ENCODE results near the gene EPHB2. TPM values are rescaled to one million over a fixed set of nuclear protein-coding genes. Genes with fewer than 3 reads are reported as not detected.

EPHB2 gene
- total RNA-seq, 2 experiments from 2014 or later = 0.07 to 0.17 TPM

DNA sequence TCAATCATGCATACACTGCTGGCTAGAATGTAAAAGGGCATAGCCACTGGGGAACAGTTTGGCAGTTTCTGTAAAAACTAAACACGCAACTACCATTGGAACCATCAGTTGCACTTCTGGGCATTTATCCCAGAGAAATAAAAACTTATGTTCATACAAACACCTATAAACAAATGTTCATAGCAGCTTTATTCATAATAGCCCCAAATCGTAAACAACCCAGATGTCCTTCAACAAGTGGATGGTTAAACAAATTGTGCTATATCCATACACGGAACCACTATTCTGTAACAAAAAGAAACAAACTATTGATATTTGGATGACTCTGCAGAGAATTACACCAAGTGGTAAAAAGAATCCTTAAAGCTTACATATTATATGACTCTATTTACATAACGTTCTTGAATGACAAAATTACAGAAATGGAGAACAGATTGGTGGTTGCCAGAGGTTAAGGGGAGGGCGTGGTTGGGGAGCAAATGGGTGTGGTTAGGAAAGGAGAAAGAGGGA lies 239.2 kb downstream of the EPHB2 start:
- POLR2A ChIA-PET = no interaction called here
- H3K27ac Mint-ChIP-seq = no peak overlapping the region
- no peaks in the 10 kb centered on the region for H3K4me1 Mint-ChIP-seq (ENCODE audit: low read depth)
- H3K27me3 Mint-ChIP-seq = peaks cover 21% of the 10 kb centered on the region
- CTCF ChIA-PET = interaction anchor here (1.0 to 1.3 kb wide), 2 partner anchors 20 to 245 kb away, joined by 3 read pairs; no protein-coding TSS in a partner anchor
- DNase-seq = no peak
- H3K4me3 Mint-ChIP-seq = no peak overlapping the region
- no peaks in the 10 kb centered on the region for H3K9me3 Mint-ChIP-seq
- intact Hi-C loops (cut with micrococcal nuclease) = no loop called here
- no peaks in the 10 kb centered on the region for H3K36me3 Mint-ChIP-seq

DNA sequence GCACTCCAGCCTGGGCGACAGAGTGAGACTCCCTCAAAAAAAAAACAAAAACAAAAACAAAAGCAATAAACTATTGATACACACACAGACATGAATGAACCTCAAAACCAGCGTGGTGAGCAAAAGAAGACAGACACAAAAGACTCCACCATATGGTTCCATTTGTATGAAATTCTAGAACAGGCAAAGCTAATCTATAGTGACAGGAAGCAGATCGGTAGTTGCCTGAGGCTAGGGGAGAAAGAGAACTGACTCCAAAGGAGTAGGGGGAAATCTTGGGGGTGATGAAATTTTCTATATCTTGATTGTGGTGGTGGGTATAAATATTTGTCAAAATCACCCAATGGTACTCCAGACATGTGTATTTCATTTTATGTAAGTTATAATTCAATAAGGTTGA lies 241.2 kb downstream of the EPHB2 start:
- CTCF ChIA-PET = no interaction called here
- Mint-ChIP-seq H3K36me3 (no peaks in the 10 kb centered on the region), H3K27me3 (peaks cover 21% of the 10 kb centered on the region), H3K27ac (no peak overlapping the region), H3K4me1 (ENCODE audit: low read depth) (no peaks in the 10 kb centered on the region), H3K9me3 (no peaks in the 10 kb centered on the region), H3K4me3 (no peak overlapping the region)
- intact Hi-C loops (cut with micrococcal nuclease) = no loop called here
- POLR2A ChIA-PET = no interaction called here
- no peak for DNase-seq

GRCh38 chr1:22952694-22953056 lies 242.0 kb downstream of the EPHB2 start:
- no peak for DNase-seq
- H3K4me3 Mint-ChIP-seq = no peak overlapping the region
- intact Hi-C loops (cut with micrococcal nuclease) = no loop called here
- H3K27ac Mint-ChIP-seq = no peak overlapping the region
- POLR2A ChIA-PET = no interaction called here
- no peaks in the 10 kb centered on the region for H3K4me1 Mint-ChIP-seq (ENCODE audit: low read depth)
- no peaks in the 10 kb centered on the region for H3K36me3 Mint-ChIP-seq
- no peaks in the 10 kb centered on the region for H3K9me3 Mint-ChIP-seq
- CTCF ChIA-PET = no interaction called here
- peaks cover 25% of the 10 kb centered on the region for H3K27me3 Mint-ChIP-seq

GRCh38 chr1:22953057-22953739 lies 242.6 kb downstream of the EPHB2 start:
- H3K27me3 Mint-ChIP-seq = peaks cover 25% of the 10 kb centered on the region
- ChIA-PET CTCF (no interaction called here), POLR2A (no interaction called here)
- no peak overlapping the region for H3K4me3 Mint-ChIP-seq
- H3K36me3 Mint-ChIP-seq = no peaks in the 10 kb centered on the region
- no peaks in the 10 kb centered on the region for H3K9me3 Mint-ChIP-seq
- no peaks in the 10 kb centered on the region for H3K4me1 Mint-ChIP-seq (ENCODE audit: low read depth)
- intact Hi-C loops (cut with micrococcal nuclease) = no loop called here
- H3K27ac Mint-ChIP-seq = no peak overlapping the region
- DNase-seq = no peak

GRCh38 chr1:22953740-22954141 lies 243.1 kb downstream of the EPHB2 start:
- intact Hi-C loops (cut with micrococcal nuclease) = no loop called here
- no peak overlapping the region for H3K4me3 Mint-ChIP-seq
- DNase-seq = no peak
- ChIA-PET CTCF (no interaction called here), POLR2A (no interaction called here)
- no peaks in the 10 kb centered on the region for H3K9me3 Mint-ChIP-seq
- H3K27me3 Mint-ChIP-seq = peaks cover 25% of the 10 kb centered on the region
- H3K27ac Mint-ChIP-seq = no peak overlapping the region
- no peaks in the 10 kb centered on the region for H3K4me1 Mint-ChIP-seq (ENCODE audit: low read depth)
- no peaks in the 10 kb centered on the region for H3K36me3 Mint-ChIP-seq

DNA sequence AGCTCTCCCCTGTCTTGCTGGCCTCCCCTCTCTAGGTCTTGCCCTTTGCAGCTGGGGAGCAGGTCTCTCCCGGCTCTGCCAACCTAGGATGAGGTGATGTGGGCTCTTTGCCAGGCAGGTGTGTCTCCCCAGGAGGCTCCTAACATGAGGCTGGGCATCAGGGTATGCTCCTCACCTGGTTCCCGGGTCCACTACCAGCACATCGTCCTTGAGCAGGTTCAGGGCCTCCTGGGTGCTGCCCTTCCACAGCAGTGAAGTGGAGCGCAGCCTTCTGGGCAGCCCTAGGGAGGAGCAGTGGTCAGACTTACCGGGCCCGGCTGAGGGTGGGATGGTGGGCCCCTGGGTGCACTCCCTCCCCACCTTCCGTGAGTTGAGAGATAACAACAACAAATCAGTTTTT lies 244.5 kb downstream of the EPHB2 start:
- H3K36me3 Mint-ChIP-seq = no peaks in the 10 kb centered on the region
- H3K27ac Mint-ChIP-seq = no peak overlapping the region
- intact Hi-C loops (cut with micrococcal nuclease) = no loop called here
- H3K27me3 Mint-ChIP-seq = peaks cover 21% of the 10 kb centered on the region
- no peaks in the 10 kb centered on the region for H3K4me1 Mint-ChIP-seq (ENCODE audit: low read depth)
- ChIA-PET POLR2A (interaction anchor here (0.7 kb wide), 1 partner anchor 552 kb away, joined by 4 read pairs; no protein-coding TSS in a partner anchor), CTCF (no interaction called here)
- no peak for DNase-seq
- no peaks in the 10 kb centered on the region for H3K9me3 Mint-ChIP-seq
- no peak overlapping the region for H3K4me3 Mint-ChIP-seq

GRCh38 chr1:22957066-22957465 lies 246.4 kb downstream of the EPHB2 start:
- Mint-ChIP-seq H3K36me3 (no peaks in the 10 kb centered on the region), H3K9me3 (no peaks in the 10 kb centered on the region), H3K4me1 (ENCODE audit: low read depth) (no peaks in the 10 kb centered on the region), H3K27ac (no peak overlapping the region), H3K4me3 (no peak overlapping the region), H3K27me3 (peaks cover 13% of the 10 kb centered on the region)
- CTCF ChIA-PET = interaction anchor here (1.2 kb wide), 1 partner anchor 8 kb away, joined by 3 read pairs; no protein-coding TSS in a partner anchor
- POLR2A ChIA-PET = no interaction called here
- no peak for DNase-seq
- intact Hi-C loops (cut with micrococcal nuclease) = no loop called here

DNA sequence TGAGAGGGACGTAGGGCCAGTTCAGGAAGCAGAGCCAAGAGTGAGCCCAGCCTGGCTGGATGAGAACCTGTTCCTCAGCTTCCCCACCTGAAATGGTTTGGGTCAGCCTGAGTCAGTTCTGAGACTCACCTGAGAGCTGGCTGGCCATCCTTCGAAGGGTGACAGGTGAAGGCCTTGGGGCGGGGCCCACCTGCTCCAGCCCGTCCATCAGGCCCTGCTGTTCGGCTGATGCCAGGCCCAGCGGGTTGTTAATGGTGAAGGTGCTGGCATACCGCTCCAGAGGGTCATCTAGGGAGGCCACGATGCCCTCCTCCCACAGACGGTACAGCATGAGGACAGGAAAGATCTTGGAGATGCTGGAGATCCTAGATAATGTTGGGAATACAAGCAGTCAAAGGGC lies 247.9 kb downstream of the EPHB2 start:
- H3K27ac Mint-ChIP-seq = no peak overlapping the region
- H3K4me1 Mint-ChIP-seq (ENCODE audit: low read depth) = no peaks in the 10 kb centered on the region
- intact Hi-C loops (cut with micrococcal nuclease) = no loop called here

GRCh38 chr1:22959545-22960360 lies 249.1 kb downstream of the EPHB2 start:
- H3K4me3 Mint-ChIP-seq = no peak overlapping the region
- no peaks in the 10 kb centered on the region for H3K4me1 Mint-ChIP-seq (ENCODE audit: low read depth)
- intact Hi-C loops (cut with micrococcal nuclease) = no loop called here
- H3K9me3 Mint-ChIP-seq = no peaks in the 10 kb centered on the region
- peaks cover 4% of the 10 kb centered on the region for H3K27me3 Mint-ChIP-seq
- CTCF ChIA-PET = interaction anchor here (0.8 kb wide), 1 partner anchor 255 kb away, joined by 3 read pairs; no protein-coding TSS in a partner anchor
- DNase-seq = no peak
- no peaks in the 10 kb centered on the region for H3K36me3 Mint-ChIP-seq
- no peak overlapping the region for H3K27ac Mint-ChIP-seq
- POLR2A ChIA-PET = no interaction called here

More for the DNA sequence above, 247.9 kb downstream of the EPHB2 start:
- Mint-ChIP-seq H3K36me3 (no peaks in the 10 kb centered on the region), H3K27me3 (peaks cover 13% of the 10 kb centered on the region), H3K4me3 (no peak overlapping the region), H3K9me3 (no peaks in the 10 kb centered on the region)
- ChIA-PET POLR2A (no interaction called here), CTCF (no interaction called here)
- DNase-seq = no peak

- H3K27ac Mint-ChIP-seq = no peak overlapping the region
- CTCF ChIA-PET = interaction anchor here (3.4 kb wide), 1 partner anchor 259 kb away, joined by 36 read pairs; no protein-coding TSS in a partner anchor
- POLR2A ChIA-PET = no interaction called here
- no peak overlapping the region for H3K4me3 Mint-ChIP-seq
- peaks cover 13% of the 10 kb centered on the region for H3K9me3 Mint-ChIP-seq
- H3K4me1 Mint-ChIP-seq (ENCODE audit: low read depth) = no peaks in the 10 kb centered on the region
- peaks cover 6% of the 10 kb centered on the region for H3K27me3 Mint-ChIP-seq
- intact Hi-C loops (cut with micrococcal nuclease) = no loop called here
- peaks cover 6% of the 10 kb centered on the region for H3K36me3 Mint-ChIP-seq
- no peak for DNase-seq
Observed at GRCh38 chr1:22962558-22962957, 251.9 kb downstream of the EPHB2 start.

GRCh38 chr1:22963044-22963677 lies 252.5 kb downstream of the EPHB2 start:
- H3K36me3 Mint-ChIP-seq = peaks cover 6% of the 10 kb centered on the region
- intact Hi-C loops (cut with micrococcal nuclease) = no loop called here
- peaks cover 13% of the 10 kb centered on the region for H3K9me3 Mint-ChIP-seq
- POLR2A ChIA-PET = no interaction called here
- no peak for DNase-seq
- no peak overlapping the region for H3K27ac Mint-ChIP-seq
- CTCF ChIA-PET = interaction anchor here (0.7 to 3.4 kb wide), 5 partner anchors 19 to 289 kb away, joined by 3 to 36 read pairs (median 4); no protein-coding TSS in a partner anchor
- peaks cover 6% of the 10 kb centered on the region for H3K27me3 Mint-ChIP-seq
- H3K4me3 Mint-ChIP-seq = no peak overlapping the region
- H3K4me1 Mint-ChIP-seq (ENCODE audit: low read depth) = no peaks in the 10 kb centered on the region

DNA sequence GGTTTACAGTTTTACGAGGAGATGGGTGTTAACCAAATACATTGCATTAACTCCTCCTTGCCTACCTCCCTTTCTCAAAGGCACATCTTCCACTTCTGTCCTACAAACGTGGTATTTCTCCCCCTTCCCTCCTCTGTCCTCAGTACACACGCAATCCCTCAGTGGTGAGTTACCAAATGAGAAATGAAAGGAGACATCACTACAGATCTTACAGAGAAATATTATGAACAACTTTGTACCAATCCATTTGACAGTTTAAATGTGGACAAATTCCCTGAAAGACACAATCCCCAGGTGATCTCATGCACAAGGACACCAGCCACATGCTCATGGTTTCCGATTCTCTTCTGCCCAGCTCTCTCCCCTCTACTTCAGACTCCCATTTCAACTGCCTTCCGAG lies 255.7 kb downstream of the EPHB2 start:
- ChIA-PET CTCF (interaction anchor here (0.7 to 3.4 kb wide), 2 partner anchors 262 to 499 kb away, joined by 3 to 36 read pairs; no protein-coding TSS in a partner anchor), POLR2A (no interaction called here)
- peaks cover 13% of the 10 kb centered on the region for H3K9me3 Mint-ChIP-seq
- intact Hi-C loops (cut with micrococcal nuclease) = no loop called here
- H3K27me3 Mint-ChIP-seq = peaks cover 20% of the 10 kb centered on the region
- DNase-seq = no peak
- no peak overlapping the region for H3K4me3 Mint-ChIP-seq
- H3K4me1 Mint-ChIP-seq (ENCODE audit: low read depth) = no peaks in the 10 kb centered on the region
- H3K27ac Mint-ChIP-seq = no peak overlapping the region
- peaks cover 6% of the 10 kb centered on the region for H3K36me3 Mint-ChIP-seq
